Epidermal melanocyte (primary cell): ENCODE data around the gene GGT1.
"Not testable (repeated sequence)": the region's sequence is repeated elsewhere in the genome, so short reads cannot be mapped to it uniquely, and the experiment has no call there.

Experiments used
- DNase-seq: peaks from one replicate; pipeline ENCODE4 v3.0.0; 2011; ENCODE audit warnings: low spot score; ENCODE audit not compliant: insufficient read length

Gene GGT1

GRCh38 chr22:24595863-24596262 is 7.1 kb upstream of the GGT1 start:
- DNase-seq: no peak

- DNase-seq: not testable (repeated sequence)
Observed at GRCh38 chr22:24597076-24597475, 5.9 kb upstream of the GGT1 start.

GRCh38 chr22:24599514-24599913 is 3.5 kb upstream of the GGT1 start:
- DNase-seq: no peak

- not testable (repeated sequence) for DNase-seq
Observed at GRCh38 chr22:24599958-24600715, 2.9 kb upstream of the GGT1 start.

- no peak for DNase-seq
Observed at GRCh38 chr22:24601217-24602104, 1.5 kb upstream of the GGT1 start.

GRCh38 chr22:24602105-24602749 is 766 bp upstream of the GGT1 start:
- DNase-seq: not testable (repeated sequence)

- DNase-seq: not testable (repeated sequence)
Observed at GRCh38 chr22:24603770-24604629, 1.0 kb downstream of the GGT1 start.

GRCh38 chr22:24606340-24606739 is 3.3 kb downstream of the GGT1 start:
- not testable (repeated sequence) for DNase-seq

- DNase-seq: not testable (repeated sequence)
Observed at GRCh38 chr22:24607429-24607983, 4.5 kb downstream of the GGT1 start.

- DNase-seq: not testable (repeated sequence)
Observed at GRCh38 chr22:24608327-24608726, 5.3 kb downstream of the GGT1 start.

GRCh38 chr22:24609888-24610287 is 6.9 kb downstream of the GGT1 start:
- DNase-seq: not testable (repeated sequence)

- DNase-seq: not testable (repeated sequence)
Observed at GRCh38 chr22:24614794-24615193, 11.8 kb downstream of the GGT1 start.

- DNase-seq: not testable (repeated sequence)
Observed at GRCh38 chr22:24621244-24621643, 18.3 kb downstream of the GGT1 start.

GRCh38 chr22:24622596-24622995 is 19.6 kb downstream of the GGT1 start:
- DNase-seq: not testable (repeated sequence)

GRCh38 chr22:24627911-24628310 is 24.9 kb downstream of the GGT1 start:
- not testable (repeated sequence) for DNase-seq

GRCh38 chr22:24629069-24629468 is 26.1 kb downstream of the GGT1 start:
- DNase-seq: not testable (repeated sequence)

GRCh38 chr22:24630812-24631427 is 27.9 kb downstream of the GGT1 start:
- DNase-seq: not testable (repeated sequence)

- not testable (repeated sequence) for DNase-seq
Observed at GRCh38 chr22:24631430-24632122, 28.6 kb downstream of the GGT1 start.

- DNase-seq: not testable (repeated sequence)
Observed at GRCh38 chr22:24632642-24633041, 29.6 kb downstream of the GGT1 start.
